Thoracic aorta (tissue), 2 donors: ENCODE data around the gene GNA14. TPM values are rescaled to one million over a fixed set of nuclear protein-coding genes. Genes with fewer than 3 reads are reported as not detected.

Experiments used
- ATAC-seq: fragments of 150-250 bp; one replicate; pipeline ENCODE4 v1.8.0; 2017; ENCODE audit warnings: low read depth; ENCODE audit not compliant: insufficient number of reproducible peaks, low FRiP score
- DNase-seq: peaks from one replicate; pipeline ENCODE4 v3.0.0-alpha.2; 2020; ENCODE audit warnings: low spot score
- H3K27ac ChIP-seq, 2 donors: fragments of 200-600 bp; sonication (generic); 1 replicate in 1 of 2; 2 replicates in 1 of 2; pipeline ENCODE4 v1.5.1; 2016; ENCODE audit warnings: mild to moderate bottlenecking in 2 of 2, moderate library complexity in 2 of 2
- H3K27me3 ChIP-seq: fragments of 200-600 bp; sonication (generic); replicated peaks from 2 replicates; pipeline ENCODE4 v1.6.0; 2016; ENCODE audit warnings: mild to moderate bottlenecking; ENCODE audit not compliant: insufficient read depth
- H3K36me3 ChIP-seq: fragments of 200-600 bp; sonication (generic); one replicate; pipeline ENCODE4 v1.5.1; 2016
- H3K4me1 ChIP-seq, 2 donors: fragments of 200-600 bp; sonication (generic); 1 replicate in 1 of 2; 2 replicates in 1 of 2; pipeline versions ENCODE4 v1.5.1 to v1.6.0; 2016; ENCODE audit warnings: low read depth in 2 of 2, mild to moderate bottlenecking in 1 of 2; ENCODE audit not compliant: control insufficient read depth in 1 of 2
- H3K4me3 ChIP-seq: fragments of 200-600 bp; sonication (generic); 2 replicates; pipeline ENCODE4 v1.5.1; 2016; ENCODE audit warnings: mild to moderate bottlenecking
- H3K9me3 ChIP-seq: fragments of 200-600 bp; sonication (generic); 2 replicates; pipeline ENCODE4 v1.5.1; 2016
- CTCF ChIP-seq: fragments of 200-600 bp; sonication (generic); IDR thresholded peaks from one replicate; pipeline ENCODE4 v1.5.1; 2019; ENCODE audit warnings: antibody characterized with exemption
- total RNA-seq, 2 donors: library from RNA; depleted of rRNA; stranded (reverse); fragments of >200 nt; gene quantifications; one replicate each; pipeline versions ENCODE4 v1.1.0 to v1.2.3, GENCODE V29; 2016

Gene GNA14
- total RNA-seq, 2 donors from 2014 or later = 5.8 to 8.4 TPM

- H3K9me3 ChIP-seq = no peaks in the 10 kb centered on the region
- no peak overlapping the region for H3K27ac ChIP-seq
- DNase-seq (no peak), ATAC-seq (no peak)
- no peaks in the 10 kb centered on the region for H3K27me3 ChIP-seq
- TF ChIP-seq CTCF = no peak
- no peak overlapping the region for H3K4me3 ChIP-seq
- H3K36me3 ChIP-seq = no peaks in the 10 kb centered on the region
- no peaks in the 10 kb centered on the region for H3K4me1 ChIP-seq
These were observed 52.6 kb downstream of the GNA14 start for GRCh38 chr9:77595426-77596095.

- Histone ChIP-seq H3K36me3 (no peaks in the 10 kb centered on the region), H3K27me3 (no peaks in the 10 kb centered on the region), H3K4me3 (no peak overlapping the region), H3K4me1 (no peaks in the 10 kb centered on the region), H3K9me3 (no peaks in the 10 kb centered on the region), H3K27ac (no peak overlapping the region)
- no peak for TF ChIP-seq CTCF
- ATAC-seq (no peak), DNase-seq (no peak)
These were observed 53.2 kb downstream of the GNA14 start for GRCh38 chr9:77594963-77595362.

GRCh38 chr9:77593528-77593927 lies 54.6 kb downstream of the GNA14 start:
- no peaks in the 10 kb centered on the region for H3K9me3 ChIP-seq
- no peak for ATAC-seq
- no peak for TF ChIP-seq CTCF
- no peaks in the 10 kb centered on the region for H3K27me3 ChIP-seq
- H3K36me3 ChIP-seq = no peaks in the 10 kb centered on the region
- no peak for DNase-seq
- H3K27ac ChIP-seq = no peak overlapping the region
- H3K4me1 ChIP-seq = no peaks in the 10 kb centered on the region
- no peak overlapping the region for H3K4me3 ChIP-seq

- no peaks in the 10 kb centered on the region for H3K36me3 ChIP-seq
- no peaks in the 10 kb centered on the region for H3K9me3 ChIP-seq
- ATAC-seq (no peak), DNase-seq (no peak)
- no peaks in the 10 kb centered on the region for H3K27me3 ChIP-seq
- no peak for TF ChIP-seq CTCF
- no peak overlapping the region for H3K4me3 ChIP-seq
- no peaks in the 10 kb centered on the region for H3K4me1 ChIP-seq
- no peak overlapping the region for H3K27ac ChIP-seq
These were observed 55.6 kb downstream of the GNA14 start for GRCh38 chr9:77592476-77592875.

GRCh38 chr9:77589046-77589795 lies 58.9 kb downstream of the GNA14 start:
- TF ChIP-seq CTCF = no peak
- no peaks in the 10 kb centered on the region for H3K27me3 ChIP-seq
- H3K36me3 ChIP-seq = no peaks in the 10 kb centered on the region
- H3K27ac ChIP-seq = no peak overlapping the region
- no peaks in the 10 kb centered on the region for H3K4me1 ChIP-seq
- no peaks in the 10 kb centered on the region for H3K9me3 ChIP-seq
- ATAC-seq (no peak), DNase-seq (no peak)
- H3K4me3 ChIP-seq = no peak overlapping the region
